IMR-90 (cell line): Measurements from ENCODE around the gene ETHE1. TPM values are rescaled to one million over a fixed set of nuclear protein-coding genes. Genes with fewer than 3 reads are reported as not detected.

Experiments
- ATAC-seq: fragments of 200-7000 bp; cut with Tn5 transposase; 2 replicates; pipeline ENCODE4 v1.9.1; 2020; ENCODE audit warnings: low read depth, mild to moderate bottlenecking, moderate library complexity
- BruUV-seq: library from RNA; stranded (reverse); fragments of 400-500 nt; replicated peaks from 2 replicates; lab custom pipeline; 2021; lab: Mats Ljungman, UMichigan
- CTCF ChIA-PET: fragments of 300-600 bp; formaldehyde crosslinking; extraction: SDS; loops from one replicate; lab custom pipeline; 2021; ENCODE audit warnings: antibody characterized with exemption; lab: Yijun Ruan, JAX
- POLR2A ChIA-PET: fragments of 300-600 bp; sonication (Branson Sonifier 250); formaldehyde crosslinking; loops from one replicate; lab custom pipeline; 2022; ENCODE audit warnings: antibody characterized with exemption; ENCODE audit not compliant: unreplicated experiment; lab: Charles Lee
- DNase-seq: peaks from one replicate; pipeline ENCODE4 v3.0.0; 2013
- H2AFZ ChIP-seq: replicated peaks from 2 replicates; pipeline ENCODE3; 2013; ENCODE audit warnings: low read length, mild to moderate bottlenecking; ENCODE audit not compliant: poor library complexity
- H2AK5ac ChIP-seq: 2 replicates; pipeline ENCODE4 v1.6.1; 2013; ENCODE audit warnings: low read depth, low read length, inconsistent platforms
- H2AK9ac ChIP-seq: replicated peaks from 2 replicates; pipeline ENCODE3; 2013; ENCODE audit warnings: mild to moderate bottlenecking, low read depth, low read length, moderate library complexity; ENCODE audit not compliant: poor library complexity
- H2BK120ac ChIP-seq: 2 replicates; pipeline ENCODE4 v1.6.1; 2013; ENCODE audit warnings: low read depth, low read length, inconsistent platforms
- H2BK15ac ChIP-seq: 3 replicates; pipeline ENCODE4 v1.6.1; 2013; ENCODE audit warnings: low read depth, low read length, inconsistent platforms
- H2BK20ac ChIP-seq: 2 replicates; pipeline ENCODE4 v1.6.1; 2013; ENCODE audit warnings: low read depth, mild to moderate bottlenecking, inconsistent platforms, low read length, moderate library complexity
- H2BK5ac ChIP-seq: 2 replicates; pipeline ENCODE4 v1.6.1; 2013; ENCODE audit warnings: mild to moderate bottlenecking, low read depth, low read length, inconsistent platforms; ENCODE audit not compliant: poor library complexity, severe bottlenecking
- H3K14ac ChIP-seq: replicated peaks from 2 replicates; pipeline ENCODE4 v1.6.1; 2013; ENCODE audit warnings: low read depth, low read length, inconsistent platforms
- H3K18ac ChIP-seq: 2 replicates; pipeline ENCODE4 v1.6.1; 2013; ENCODE audit warnings: low read depth, low read length, control low read depth
- H3K23ac ChIP-seq: 2 replicates; pipeline ENCODE4 v1.6.1; 2013; ENCODE audit warnings: low read depth, low read length, inconsistent platforms
- H3K27ac ChIP-seq: 2 replicates; pipeline ENCODE4 v1.5.1; 2013; ENCODE audit warnings: mild to moderate bottlenecking, control low read depth, low read length; ENCODE audit not compliant: insufficient read depth
- H3K27me3 ChIP-seq: 2 replicates; pipeline ENCODE4 v1.6.1; 2013; ENCODE audit warnings: low read length; ENCODE audit not compliant: control insufficient read depth, insufficient read depth
- H3K36me3 ChIP-seq: 2 replicates; pipeline ENCODE4 v1.6.1; 2013; ENCODE audit warnings: low read length, mixed read lengths; ENCODE audit not compliant: control insufficient read depth, insufficient read depth
- H3K4ac ChIP-seq: 2 replicates; pipeline ENCODE4 v1.6.1; 2013; ENCODE audit warnings: low read depth, low read length, inconsistent platforms
- H3K4me1 ChIP-seq: 2 replicates; pipeline ENCODE4 v1.6.1; 2013; ENCODE audit warnings: low read length, mixed read lengths; ENCODE audit not compliant: control insufficient read depth, insufficient read depth
- H3K4me2 ChIP-seq: 2 replicates; pipeline ENCODE4 v1.6.1; 2013; ENCODE audit warnings: low read depth, mild to moderate bottlenecking, control low read depth, low read length, moderate library complexity
- H3K4me3 ChIP-seq: 2 replicates; pipeline ENCODE4 v1.5.1; 2013; ENCODE audit warnings: low read depth, mild to moderate bottlenecking, control low read depth, low read length, moderate library complexity; ENCODE audit not compliant: insufficient read depth
- H3K56ac ChIP-seq: 2 replicates; pipeline ENCODE4 v1.6.1; 2013; ENCODE audit warnings: low read length, inconsistent platforms; ENCODE audit not compliant: insufficient read depth; ENCODE audit errors: extremely low read depth
- H3K79me1 ChIP-seq, 2 experiments: 2 replicates each; pipeline ENCODE4 v1.6.1; 2013; ENCODE audit warnings: low read length in 2 of 2, inconsistent platforms in 1 of 2, low read depth in 1 of 2
- H3K9ac ChIP-seq: 2 replicates; pipeline ENCODE4 v1.6.1; 2013; ENCODE audit warnings: low read depth, low read length, control low read depth
- H3K9me1 ChIP-seq: 2 replicates; pipeline ENCODE4 v1.6.1; 2013; ENCODE audit warnings: low read length, inconsistent platforms; ENCODE audit not compliant: insufficient read depth
- H3K9me3 ChIP-seq: 2 replicates; pipeline ENCODE4 v1.6.1; 2013; ENCODE audit warnings: low read length; ENCODE audit not compliant: control insufficient read depth, insufficient read depth
- H4K20me1 ChIP-seq: 2 replicates; pipeline ENCODE4 v1.6.1; 2013; ENCODE audit warnings: low read length, inconsistent platforms; ENCODE audit not compliant: insufficient read depth
- H4K5ac ChIP-seq: 2 replicates; pipeline ENCODE4 v1.6.1; 2013; ENCODE audit warnings: mild to moderate bottlenecking, low read depth, low read length, control low read depth
- H4K8ac ChIP-seq, 2 experiments: 2 replicates each; pipeline ENCODE4 v1.6.1; 2013; ENCODE audit warnings: low read depth in 2 of 2, low read length in 2 of 2, control low read depth in 1 of 2, inconsistent platforms in 1 of 2
- H4K91ac ChIP-seq: 2 replicates; pipeline ENCODE4 v1.6.1; 2013; ENCODE audit warnings: low read depth, low read length, inconsistent platforms; ENCODE audit not compliant: insufficient read depth
- BHLHE40 ChIP-seq: fragments of 150-350 bp; IDR thresholded peaks from 2 replicates; pipeline ENCODE4 v1.6.1; 2016; ENCODE audit warnings: mild to moderate bottlenecking, low read depth, low read length
- CEBPB ChIP-seq: IDR thresholded peaks from 2 replicates; pipeline ENCODE4 v1.6.1; 2012; ENCODE audit warnings: low read depth, low read length, improper control_type of control experiment
- CHD1 ChIP-seq: IDR thresholded peaks from 2 replicates; pipeline ENCODE4 v1.6.1; 2012; ENCODE audit warnings: low read depth, low read length, improper control_type of control experiment
- FOS ChIP-seq: fragments of 150-350 bp; IDR thresholded peaks from 2 replicates; pipeline ENCODE4 v1.6.1; 2016; ENCODE audit warnings: low read depth, low read length
- MAFK ChIP-seq: IDR thresholded peaks from 2 replicates; pipeline ENCODE4 v1.6.1; 2012; ENCODE audit warnings: low read depth, low read length, improper control_type of control experiment
- MAZ ChIP-seq: IDR thresholded peaks from 2 replicates; pipeline ENCODE4 v1.6.1; 2012; ENCODE audit warnings: low read depth, mild to moderate bottlenecking, low read length, improper control_type of control experiment, moderate library complexity, borderline replicate concordance
- MXI1 ChIP-seq: IDR thresholded peaks from 2 replicates; pipeline ENCODE4 v1.6.1; 2012; ENCODE audit warnings: low read depth, mild to moderate bottlenecking, low read length, moderate library complexity, borderline replicate concordance
- NFE2L2 ChIP-seq: fragments of 150-350 bp; IDR thresholded peaks from 2 replicates; pipeline ENCODE4 v1.6.1; 2016; ENCODE audit warnings: low read depth, mild to moderate bottlenecking, low read length
- POLR2A ChIP-seq: IDR thresholded peaks from 2 replicates; pipeline ENCODE4 v1.6.1; 2012; ENCODE audit warnings: mild to moderate bottlenecking, low read depth, low read length
- RAD21 ChIP-seq: IDR thresholded peaks from 2 replicates; pipeline ENCODE4 v1.6.1; 2012; ENCODE audit warnings: low read length, improper control_type of control experiment
- RCOR1 ChIP-seq: IDR thresholded peaks from 2 replicates; pipeline ENCODE4 v1.6.1; 2012; ENCODE audit warnings: mild to moderate bottlenecking, low read length, improper control_type of control experiment; ENCODE audit not compliant: insufficient replicate concordance
- RFX5 ChIP-seq: IDR thresholded peaks from 2 replicates; pipeline ENCODE4 v1.8.0; 2012; ENCODE audit warnings: low read depth, mild to moderate bottlenecking, low read length, moderate library complexity
- SMC3 ChIP-seq: fragments of 150-350 bp; IDR thresholded peaks from 2 replicates; pipeline ENCODE4 v1.6.1; 2016; ENCODE audit warnings: low read depth, mild to moderate bottlenecking, antibody characterized with exemption, low read length, moderate library complexity
- WGBS, 2 experiments: methylation state at CpG; one replicate each; pipeline versions ENCODE4 v1.1.5 to v1.1.7; 2013; ENCODE audit warnings: missing lambda C conversion rate in 2 of 2; ENCODE audit not compliant: insufficient read length in 1 of 2; ENCODE audit errors: extremely low coverage in 2 of 2; 5-methylcytosine and 5-hydroxymethylcytosine counted together
- dilution Hi-C: fragments of 300-500 bp; cut with HindIII; formaldehyde crosslinking; loops from one replicate; pipeline ENCODE4 v1.14.3; 2018; ENCODE audit warnings: low sequenced_read_pairs; ENCODE audit not compliant: unreplicated experiment
- in situ Hi-C: fragments of 300-500 bp; cut with MboI; formaldehyde crosslinking; loops from 3 replicates; pipeline ENCODE4 v1.14.3; 2019; ENCODE audit warnings: low sequenced_read_pairs, inconsistent platforms, mixed read lengths
- intact Hi-C: fragments of 100-400 bp; cut with micrococcal nuclease; formaldehyde crosslinking; loops from 2 replicates; pipeline ENCODE4 v1.10.0; 2022
- polyA plus RNA-seq, 3 experiments: library from polyadenylated mRNA; depleted of rRNA; stranded (reverse); fragments of >200 nt; gene quantifications; 2 replicates each; pipeline ENCODE4 v1.2.3, GENCODE V29; 2012; ENCODE audit warnings: low replicate concordance in 1 of 3
- total RNA-seq: library from RNA; depleted of rRNA; stranded (reverse); fragments of >200 nt; gene quantifications from 2 replicates; pipeline ENCODE4 v1.2.3, GENCODE V29; 2012
- TF ChIP-seq, protein P1 (sequence below): fragments of 150-350 bp; IDR thresholded peaks from 2 replicates; pipeline ENCODE4 v1.6.1; 2016; ENCODE audit warnings: low read depth, mild to moderate bottlenecking, low read length, moderate library complexity, borderline replicate concordance
- TF ChIP-seq, protein P2 (sequence below): conservative IDR thresholded peaks from 2 replicates; pipeline ENCODE4 v1.5.1; 2012; ENCODE audit warnings: mild to moderate bottlenecking, low read depth, low read length, improper control_type of control experiment
- TF ChIP-seq, protein P3 (sequence below): fragments of 150-350 bp; IDR thresholded peaks from 2 replicates; pipeline ENCODE4 v1.6.1; 2017; ENCODE audit warnings: mild to moderate bottlenecking, antibody characterized with exemption, low read length, low read depth

ETHE1 gene
- total and polyA plus RNA-seq, 2 of the 4 experiments (the other 2 are of a cell fraction) = 161 to 233 TPM

DNA sequence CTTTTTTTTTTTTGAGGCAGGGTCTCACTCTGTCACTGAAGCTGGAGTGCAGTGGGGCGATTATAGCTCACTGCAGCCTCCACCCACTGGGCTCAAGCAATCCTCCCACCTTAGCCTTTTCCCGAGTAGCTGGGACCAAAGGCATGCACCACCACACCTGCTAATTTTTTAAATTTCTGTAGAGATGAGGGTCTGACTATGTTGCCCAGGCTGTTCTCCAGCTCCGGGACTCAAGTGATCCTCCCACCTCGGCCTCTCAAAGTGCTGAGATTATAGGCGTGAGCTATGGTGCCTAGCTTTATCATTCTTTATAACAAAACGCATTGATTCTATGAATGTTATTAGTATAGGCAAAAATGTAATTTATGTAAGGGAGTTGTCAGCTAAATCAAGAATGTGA lies 43.7 kb downstream of the ETHE1 start:
- Histone ChIP-seq H3K4me1 (no peaks in the 10 kb centered on the region), H2BK20ac (no peak overlapping the region), H3K14ac (no peak overlapping the region), H2AK5ac (no peak overlapping the region), H3K4me3 (no peak overlapping the region), H3K27me3 (no peaks in the 10 kb centered on the region), H2BK15ac (no peak overlapping the region), H2BK5ac (no peak overlapping the region), H3K27ac (no peak overlapping the region), H2AFZ (no peak overlapping the region), H4K91ac (no peak overlapping the region), H3K9ac (no peak overlapping the region), H3K4me2 (no peak overlapping the region), H3K4ac (no peak overlapping the region), H4K20me1 (no peaks in the 10 kb centered on the region), H3K79me1 (no peaks in the 10 kb centered on the region), H3K36me3 (peaks cover 2% of the 10 kb centered on the region; the same call in 1 of the 2 replicates), H3K56ac (no peak overlapping the region), H2BK120ac (no peak overlapping the region), H2AK9ac (no peak overlapping the region), H4K5ac (no peak overlapping the region), H4K8ac (no peak overlapping the region), H3K9me1 (peaks cover 8% of the 10 kb centered on the region; the same call in 1 of the 2 replicates), H3K18ac (no peak overlapping the region), H3K9me3 (no peaks in the 10 kb centered on the region), H3K23ac (no peak overlapping the region)
- ChIA-PET CTCF (no interaction called here), POLR2A (no interaction called here)
- BruUV-seq = no TSS peak
- no CpG with 5 or more reads among the region's 6 CpGs for WGBS, 2 experiments
- dilution Hi-C loops = no loop called here
- intact Hi-C loops = no loop called here
- in situ Hi-C loops = no loop called here
- ATAC-seq (no peak), DNase-seq (no peak)
- no peak for TF ChIP-seq BHLHE40
- TF ChIP-seq RAD21 = no peak
- TF ChIP-seq MAZ = no peak
- no peak for TF ChIP-seq CEBPB
- no peak for TF ChIP-seq RFX5
- no peak for TF ChIP-seq MXI1
- TF ChIP-seq SMC3 = no peak
- no peak for TF ChIP-seq POLR2A
- TF ChIP-seq CHD1 = no peak
- TF ChIP-seq RCOR1 = no peak
- TF ChIP-seq FOS = no peak
- TF ChIP-seq, protein P1, sequence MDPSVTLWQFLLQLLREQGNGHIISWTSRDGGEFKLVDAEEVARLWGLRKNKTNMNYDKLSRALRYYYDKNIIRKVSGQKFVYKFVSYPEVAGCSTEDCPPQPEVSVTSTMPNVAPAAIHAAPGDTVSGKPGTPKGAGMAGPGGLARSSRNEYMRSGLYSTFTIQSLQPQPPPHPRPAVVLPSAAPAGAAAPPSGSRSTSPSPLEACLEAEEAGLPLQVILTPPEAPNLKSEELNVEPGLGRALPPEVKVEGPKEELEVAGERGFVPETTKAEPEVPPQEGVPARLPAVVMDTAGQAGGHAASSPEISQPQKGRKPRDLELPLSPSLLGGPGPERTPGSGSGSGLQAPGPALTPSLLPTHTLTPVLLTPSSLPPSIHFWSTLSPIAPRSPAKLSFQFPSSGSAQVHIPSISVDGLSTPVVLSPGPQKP = no peak
- TF ChIP-seq, protein P2, sequence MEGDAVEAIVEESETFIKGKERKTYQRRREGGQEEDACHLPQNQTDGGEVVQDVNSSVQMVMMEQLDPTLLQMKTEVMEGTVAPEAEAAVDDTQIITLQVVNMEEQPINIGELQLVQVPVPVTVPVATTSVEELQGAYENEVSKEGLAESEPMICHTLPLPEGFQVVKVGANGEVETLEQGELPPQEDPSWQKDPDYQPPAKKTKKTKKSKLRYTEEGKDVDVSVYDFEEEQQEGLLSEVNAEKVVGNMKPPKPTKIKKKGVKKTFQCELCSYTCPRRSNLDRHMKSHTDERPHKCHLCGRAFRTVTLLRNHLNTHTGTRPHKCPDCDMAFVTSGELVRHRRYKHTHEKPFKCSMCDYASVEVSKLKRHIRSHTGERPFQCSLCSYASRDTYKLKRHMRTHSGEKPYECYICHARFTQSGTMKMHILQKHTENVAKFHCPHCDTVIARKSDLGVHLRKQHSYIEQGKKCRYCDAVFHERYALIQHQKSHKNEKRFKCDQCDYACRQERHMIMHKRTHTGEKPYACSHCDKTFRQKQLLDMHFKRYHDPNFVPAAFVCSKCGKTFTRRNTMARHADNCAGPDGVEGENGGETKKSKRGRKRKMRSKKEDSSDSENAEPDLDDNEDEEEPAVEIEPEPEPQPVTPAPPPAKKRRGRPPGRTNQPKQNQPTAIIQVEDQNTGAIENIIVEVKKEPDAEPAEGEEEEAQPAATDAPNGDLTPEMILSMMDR = no peak
- TF ChIP-seq NFE2L2 = no peak
- TF ChIP-seq, protein P3, sequence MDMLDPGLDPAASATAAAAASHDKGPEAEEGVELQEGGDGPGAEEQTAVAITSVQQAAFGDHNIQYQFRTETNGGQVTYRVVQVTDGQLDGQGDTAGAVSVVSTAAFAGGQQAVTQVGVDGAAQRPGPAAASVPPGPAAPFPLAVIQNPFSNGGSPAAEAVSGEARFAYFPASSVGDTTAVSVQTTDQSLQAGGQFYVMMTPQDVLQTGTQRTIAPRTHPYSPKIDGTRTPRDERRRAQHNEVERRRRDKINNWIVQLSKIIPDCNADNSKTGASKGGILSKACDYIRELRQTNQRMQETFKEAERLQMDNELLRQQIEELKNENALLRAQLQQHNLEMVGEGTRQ = no peak
- TF ChIP-seq MAFK = no peak
